Activated naive CD8-positive, alpha-beta T cell treated with anti-CD3 and anti-CD28 coated beads for 36 hours (primary cell): ENCODE data around the gene PRKCD. TPM values are rescaled to one million over a fixed set of nuclear protein-coding genes. Genes with fewer than 3 reads are reported as not detected.

Experiments
- DNase-seq: peaks from one replicate; pipeline ENCODE4 v3.0.0; 2021
- H3K27ac Mint-ChIP-seq: one replicate; pipeline ENCODE4 v1.8.0; 2022; ENCODE audit warnings: mild to moderate bottlenecking, moderate library complexity, mixed read lengths
- H3K27me3 Mint-ChIP-seq: one replicate; pipeline ENCODE4 v1.8.0; 2022; ENCODE audit warnings: mild to moderate bottlenecking, mixed read lengths
- H3K36me3 Mint-ChIP-seq: one replicate; pipeline ENCODE4 v1.8.0; 2021; ENCODE audit warnings: mild to moderate bottlenecking, mixed read lengths
- H3K4me1 Mint-ChIP-seq: one replicate; pipeline ENCODE4 v1.8.0; 2021; ENCODE audit warnings: mixed read lengths
- H3K4me3 Mint-ChIP-seq: one replicate; pipeline ENCODE4 v1.8.0; 2022; ENCODE audit warnings: mild to moderate bottlenecking, moderate library complexity, mixed read lengths
- H3K9me3 Mint-ChIP-seq: one replicate; pipeline ENCODE4 v1.8.0; 2022; ENCODE audit warnings: mixed read lengths
- total RNA-seq, 2 experiments: library from RNA; stranded (reverse); gene quantifications; one replicate each; pipeline ENCODE4 v1.2.3, GENCODE V29; 2021

Gene PRKCD
- total RNA-seq, 2 experiments from 2014 or later: 16.5 to 17.5 TPM

GRCh38 chr3:53195602-53196574 lies 34.9 kb downstream of the PRKCD start:
- no peaks in the 10 kb centered on the region for H3K9me3 Mint-ChIP-seq

GRCh38 chr3:53196575-53197407 lies 35.8 kb downstream of the PRKCD start:
- no peaks in the 10 kb centered on the region for H3K9me3 Mint-ChIP-seq
- H3K36me3 Mint-ChIP-seq: peaks cover 1% of the 10 kb centered on the region
- peak overlapping the region; percentile 23 for H3K4me3 Mint-ChIP-seq
- H3K27me3 Mint-ChIP-seq: peaks cover 6% of the 10 kb centered on the region
- H3K27ac Mint-ChIP-seq: peak overlapping the region; percentile 15
- DNase-seq: peak; percentile 31
- peaks cover 5% of the 10 kb centered on the region for H3K4me1 Mint-ChIP-seq

More at GRCh38 chr3:53195602-53196574, 34.9 kb downstream of the PRKCD start:
- H3K4me3 Mint-ChIP-seq: no peak overlapping the region
- H3K27ac Mint-ChIP-seq: no peak overlapping the region
- H3K27me3 Mint-ChIP-seq: peaks cover 6% of the 10 kb centered on the region
- peak; percentile 74 for DNase-seq
- H3K4me1 Mint-ChIP-seq: peaks cover 5% of the 10 kb centered on the region
- peaks cover 1% of the 10 kb centered on the region for H3K36me3 Mint-ChIP-seq

GRCh38 chr3:53198256-53198977 lies 37.4 kb downstream of the PRKCD start:
- peak overlapping the region; percentile 14 for H3K4me3 Mint-ChIP-seq
- no peaks in the 10 kb centered on the region for H3K9me3 Mint-ChIP-seq

GRCh38 chr3:53198996-53199395 lies 38.0 kb downstream of the PRKCD start:
- H3K4me1 Mint-ChIP-seq: peaks cover 5% of the 10 kb centered on the region
- H3K27ac Mint-ChIP-seq: no peak overlapping the region
- no peak for DNase-seq
- no peaks in the 10 kb centered on the region for H3K9me3 Mint-ChIP-seq
- no peak overlapping the region for H3K4me3 Mint-ChIP-seq
- no peaks in the 10 kb centered on the region for H3K36me3 Mint-ChIP-seq
- peaks cover 6% of the 10 kb centered on the region for H3K27me3 Mint-ChIP-seq

More at GRCh38 chr3:53198256-53198977, 37.4 kb downstream of the PRKCD start:
- Mint-ChIP-seq H3K36me3 (no peaks in the 10 kb centered on the region), H3K27me3 (peaks cover 6% of the 10 kb centered on the region), H3K27ac (no peak overlapping the region), H3K4me1 (peaks cover 5% of the 10 kb centered on the region)
- DNase-seq: no peak

GRCh38 chr3:53199834-53200233 lies 38.8 kb downstream of the PRKCD start:
- no peak overlapping the region for H3K27ac Mint-ChIP-seq
- H3K4me3 Mint-ChIP-seq: no peak overlapping the region
- H3K9me3 Mint-ChIP-seq: no peaks in the 10 kb centered on the region
- no peaks in the 10 kb centered on the region for H3K36me3 Mint-ChIP-seq
- H3K4me1 Mint-ChIP-seq: peaks cover 5% of the 10 kb centered on the region
- H3K27me3 Mint-ChIP-seq: peaks cover 6% of the 10 kb centered on the region
- no peak for DNase-seq

GRCh38 chr3:53200501-53201498 lies 39.8 kb downstream of the PRKCD start:
- Mint-ChIP-seq H3K36me3 (no peaks in the 10 kb centered on the region), H3K27ac (no peak overlapping the region), H3K4me1 (peaks cover 4% of the 10 kb centered on the region), H3K27me3 (no peaks in the 10 kb centered on the region), H3K9me3 (no peaks in the 10 kb centered on the region), H3K4me3 (no peak overlapping the region)
- DNase-seq: no peak

GRCh38 chr3:53202331-53203015 lies 41.5 kb downstream of the PRKCD start:
- Mint-ChIP-seq H3K9me3 (peaks cover 6% of the 10 kb centered on the region), H3K4me3 (no peak overlapping the region), H3K4me1 (no peaks in the 10 kb centered on the region)

GRCh38 chr3:53211706-53212702 lies 51.0 kb downstream of the PRKCD start:
- no peak for DNase-seq
- Mint-ChIP-seq H3K4me1 (no peaks in the 10 kb centered on the region), H3K36me3 (peaks cover 7% of the 10 kb centered on the region), H3K27me3 (no peaks in the 10 kb centered on the region), H3K27ac (no peak overlapping the region), H3K4me3 (no peak overlapping the region), H3K9me3 (peaks cover 9% of the 10 kb centered on the region)

More at GRCh38 chr3:53202331-53203015, 41.5 kb downstream of the PRKCD start:
- H3K27me3 Mint-ChIP-seq: no peaks in the 10 kb centered on the region
- no peak overlapping the region for H3K27ac Mint-ChIP-seq
- DNase-seq: no peak
- H3K36me3 Mint-ChIP-seq: peaks cover 2% of the 10 kb centered on the region

- Mint-ChIP-seq H3K4me3 (no peak overlapping the region), H3K4me1 (no peaks in the 10 kb centered on the region), H3K36me3 (peaks cover 4% of the 10 kb centered on the region), H3K27me3 (no peaks in the 10 kb centered on the region), H3K9me3 (peaks cover 3% of the 10 kb centered on the region), H3K27ac (no peak overlapping the region)
- DNase-seq: no peak
These were observed 52.3 kb downstream of the PRKCD start for GRCh38 chr3:53213276-53213675.

GRCh38 chr3:53215816-53216215 lies 54.8 kb downstream of the PRKCD start:
- H3K27ac Mint-ChIP-seq: no peak overlapping the region
- no peak for DNase-seq
- H3K4me3 Mint-ChIP-seq: no peak overlapping the region
- H3K36me3 Mint-ChIP-seq: no peaks in the 10 kb centered on the region
- no peaks in the 10 kb centered on the region for H3K4me1 Mint-ChIP-seq
- no peaks in the 10 kb centered on the region for H3K9me3 Mint-ChIP-seq
- no peaks in the 10 kb centered on the region for H3K27me3 Mint-ChIP-seq

- H3K9me3 Mint-ChIP-seq: no peaks in the 10 kb centered on the region
- no peaks in the 10 kb centered on the region for H3K27me3 Mint-ChIP-seq
- DNase-seq: no peak
- no peak overlapping the region for H3K27ac Mint-ChIP-seq
- no peaks in the 10 kb centered on the region for H3K4me1 Mint-ChIP-seq
- no peaks in the 10 kb centered on the region for H3K36me3 Mint-ChIP-seq
- no peak overlapping the region for H3K4me3 Mint-ChIP-seq
These were observed 55.7 kb downstream of the PRKCD start for GRCh38 chr3:53216723-53217122.

GRCh38 chr3:53217175-53217574 lies 56.2 kb downstream of the PRKCD start:
- Mint-ChIP-seq H3K36me3 (no peaks in the 10 kb centered on the region), H3K9me3 (no peaks in the 10 kb centered on the region), H3K27ac (no peak overlapping the region), H3K27me3 (no peaks in the 10 kb centered on the region), H3K4me3 (no peak overlapping the region), H3K4me1 (no peaks in the 10 kb centered on the region)
- no peak for DNase-seq
